GM19468 (cell line): ENCODE data around the gene PHGDH.
"Not testable (repeated sequence)": the region's sequence is repeated elsewhere in the genome, so short reads cannot be mapped to it uniquely, and the experiment has no call there.

Experiments used
- ATAC-seq: cut with Tn5 transposase; IDR thresholded peaks from one replicate; pipeline ENCODE4 v1.9.1; 2021; ENCODE audit warnings: mild to moderate bottlenecking, moderate library complexity, moderate number of reproducible peaks; ENCODE audit not compliant: unreplicated experiment; ENCODE audit errors: extremely low read depth

The PHGDH gene

DNA sequence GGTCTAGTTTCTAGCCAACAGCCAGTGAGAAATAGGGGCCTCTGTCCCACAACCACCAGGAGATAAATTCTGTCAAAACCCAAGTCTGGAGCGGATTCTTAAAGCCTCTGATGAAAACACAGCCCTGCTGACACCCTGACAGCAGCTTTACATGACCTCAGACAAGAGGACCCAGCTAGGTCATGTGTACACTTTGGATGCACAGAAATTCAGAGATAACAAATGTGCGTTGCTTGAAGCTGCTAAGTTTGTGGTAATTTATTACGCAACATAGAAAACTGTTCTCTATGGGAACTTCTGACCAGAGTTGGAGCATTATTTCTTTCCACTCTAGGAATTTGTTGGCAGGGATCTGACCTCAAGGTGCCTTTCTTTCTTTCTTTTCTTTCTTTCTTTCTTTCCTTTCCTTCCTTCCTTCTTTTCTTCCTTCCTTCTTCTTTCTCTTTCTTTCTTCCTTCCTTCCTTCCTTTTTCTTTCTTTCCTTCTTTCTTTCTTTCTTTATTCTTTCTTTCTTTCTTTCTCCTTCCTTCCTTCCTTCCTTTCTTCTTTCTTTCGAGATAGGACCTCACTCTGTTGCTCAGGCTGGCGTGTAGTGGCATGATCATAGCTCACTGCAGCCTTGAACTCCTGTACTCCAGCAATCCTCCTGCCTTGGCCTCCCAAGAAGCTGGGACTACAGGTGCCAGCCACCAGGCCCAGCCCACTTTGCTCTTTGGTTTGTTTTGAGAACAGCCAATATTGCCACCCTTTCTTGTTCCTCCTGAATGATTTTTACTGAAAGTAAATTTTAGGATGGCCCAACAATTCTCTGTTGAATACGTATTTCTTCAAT, 71.8 kb downstream of the PHGDH start:
- ATAC-seq = no peak

DNA sequence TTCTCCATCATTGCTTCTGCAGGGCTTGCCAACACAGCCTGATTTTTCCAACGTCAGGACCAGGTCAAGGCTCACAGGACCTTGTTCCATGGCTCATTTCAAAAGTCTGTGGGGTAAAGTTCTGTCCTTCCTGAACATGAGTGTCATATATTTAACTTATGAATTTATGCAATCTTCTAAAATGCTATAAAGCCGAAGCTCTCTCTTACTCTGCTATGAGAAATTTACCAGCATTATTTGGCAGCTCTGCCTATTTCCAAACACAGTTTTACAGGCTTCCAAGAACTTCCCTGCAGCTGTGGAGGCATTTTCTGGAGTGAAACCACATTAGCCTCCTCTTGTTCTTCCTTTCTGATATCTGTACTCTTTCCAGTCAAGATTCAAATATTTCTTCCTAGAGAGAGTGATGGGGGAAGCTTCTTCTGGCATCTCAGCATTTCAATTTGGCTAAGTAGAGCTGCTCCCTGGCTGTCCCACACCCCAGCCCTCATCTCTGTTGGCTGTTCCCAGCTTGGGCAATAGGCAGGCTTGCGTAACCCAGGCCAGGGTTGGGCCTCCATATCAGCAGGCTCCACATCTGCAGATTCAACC, 72.6 kb downstream of the PHGDH start:
- ATAC-seq = no peak

DNA sequence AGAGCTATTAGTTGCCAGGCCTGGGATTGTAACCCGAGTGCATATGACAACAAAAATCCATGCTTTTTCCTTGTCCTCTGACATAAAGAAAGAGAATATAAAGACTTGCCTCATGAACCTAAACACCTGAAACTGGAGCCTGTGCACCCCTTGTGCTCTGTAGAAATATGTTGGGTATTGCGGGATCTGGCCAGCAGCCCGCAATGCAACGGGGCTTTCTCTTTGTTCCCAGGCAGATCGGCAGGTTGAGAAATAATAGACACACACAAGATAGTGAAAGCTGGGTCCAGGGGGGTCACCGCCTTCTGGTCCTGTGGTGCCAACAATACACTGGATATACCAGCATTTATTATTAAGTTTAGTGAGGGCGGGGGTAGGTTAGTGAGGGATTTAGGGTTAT, 74.3 kb downstream of the PHGDH start:
- ATAC-seq = not testable (repeated sequence)

DNA sequence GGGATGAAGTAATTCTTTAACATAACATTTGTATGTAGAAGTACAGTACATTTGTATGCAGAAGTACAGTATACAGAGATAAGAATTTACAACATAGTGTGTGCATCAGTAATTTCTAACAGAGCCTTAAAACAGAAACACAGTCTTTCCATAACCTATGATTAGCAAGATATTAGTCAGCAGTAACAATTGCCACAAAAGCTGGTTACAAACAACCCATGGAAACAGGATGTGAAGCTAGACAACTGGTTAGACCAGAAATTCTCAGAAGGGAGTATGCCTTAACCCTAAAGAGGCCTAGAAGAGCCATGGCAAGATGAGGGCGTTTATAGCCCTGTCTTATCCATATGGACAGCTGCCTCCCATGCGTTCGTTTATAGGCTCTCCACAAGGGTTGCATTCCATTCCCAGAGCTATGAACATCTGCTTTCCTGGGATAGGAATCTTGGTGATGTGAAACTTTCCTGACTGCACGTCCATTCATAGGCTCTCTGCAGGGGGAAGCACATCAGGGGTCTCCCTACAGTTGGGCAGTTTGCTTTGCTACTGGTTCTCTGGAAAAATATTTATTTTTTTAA, 74.8 kb downstream of the PHGDH start:
- ATAC-seq = not testable (repeated sequence)

DNA sequence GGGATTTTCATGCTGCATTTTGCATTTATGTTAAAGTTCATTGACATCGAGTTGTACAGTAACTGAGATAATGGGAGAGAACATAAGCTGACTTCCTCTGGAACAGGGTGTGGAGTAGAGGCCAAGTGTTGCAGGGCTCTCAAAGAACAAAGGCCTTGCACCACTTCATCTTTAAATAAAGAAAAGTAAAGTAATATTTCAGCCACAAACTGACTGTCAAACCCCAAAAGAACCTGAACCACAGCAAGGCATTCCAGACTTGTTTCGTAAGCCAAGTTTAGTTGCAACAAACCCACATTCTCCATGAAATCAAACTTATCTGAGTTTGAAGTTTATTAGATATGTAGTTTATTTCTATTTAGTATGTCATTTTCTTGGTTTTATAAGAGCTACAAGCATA, 76.0 kb downstream of the PHGDH start:
- no peak for ATAC-seq

DNA sequence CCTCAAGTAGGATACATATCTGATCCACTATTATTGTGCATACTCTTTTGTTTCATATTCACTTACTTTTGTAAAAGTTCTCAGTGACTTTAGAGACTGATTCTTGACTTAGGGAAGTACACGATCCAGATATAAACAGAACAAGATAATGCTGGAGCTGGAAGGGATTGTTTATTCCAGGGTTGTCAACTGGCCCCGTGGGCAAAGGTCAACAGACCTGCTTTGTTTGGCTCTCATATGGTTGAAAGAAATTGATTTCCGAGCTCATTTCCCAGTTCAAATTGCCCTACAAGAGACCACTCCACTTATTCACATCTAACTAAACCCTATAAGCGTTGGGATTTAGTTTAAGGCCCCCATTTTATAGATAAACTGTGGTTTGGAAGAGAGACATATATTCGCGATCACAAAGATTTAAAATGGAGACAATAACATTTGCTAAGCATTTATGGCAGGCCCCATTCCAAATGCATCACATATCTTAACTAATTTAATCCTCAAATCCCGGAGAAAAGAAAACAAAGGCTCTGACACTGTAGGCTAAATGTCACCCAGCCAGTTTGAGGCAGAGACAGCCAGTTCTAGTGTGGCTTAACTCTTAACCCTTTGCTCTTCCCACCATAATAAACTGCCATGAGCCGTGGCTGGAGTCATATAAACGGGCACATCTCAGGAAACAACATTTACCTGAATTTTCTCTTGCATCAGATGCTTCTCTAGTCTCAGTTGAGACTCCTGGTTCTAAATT, 78.9 kb downstream of the PHGDH start:
- no peak for ATAC-seq

DNA sequence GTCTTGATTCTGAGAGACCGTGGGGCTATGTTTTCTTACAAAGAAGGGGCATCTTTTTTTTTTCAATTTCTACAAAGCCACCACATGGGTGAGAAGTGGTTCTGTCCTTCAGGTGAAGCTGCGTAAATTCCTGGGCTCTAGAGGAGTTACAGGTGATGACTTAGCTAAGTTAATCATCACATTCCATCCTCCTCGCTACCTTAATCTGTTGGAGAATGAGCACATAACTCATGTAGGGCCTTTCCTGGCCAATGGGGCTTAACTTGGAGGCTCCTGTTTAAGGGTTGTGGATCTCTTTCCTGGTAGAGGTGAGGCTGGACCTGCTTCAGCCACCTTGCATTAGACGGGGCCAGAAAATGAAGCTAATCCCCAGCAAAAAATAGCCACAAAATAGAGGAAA, 79.6 kb downstream of the PHGDH start:
- no peak for ATAC-seq
